Activated naive CD8-positive, alpha-beta T cell treated with anti-CD3 and anti-CD28 coated beads, Interleukin-2, amount 10 ng/mL, durations not matched to agents 7 days and 5 days (primary cell): ENCODE data around the gene SLC15A2. TPM values are rescaled to one million over a fixed set of nuclear protein-coding genes. Genes with fewer than 3 reads are reported as not detected.
"Not testable (repeated sequence)": the region's sequence is repeated elsewhere in the genome, so short reads cannot be mapped to it uniquely, and the experiment has no call there.

ENCODE experiments used
- ATAC-seq: fragments of 150-1000 bp; cut with Tn5 transposase; one replicate; pipeline ENCODE4 v1.10.0; 2021; ENCODE audit warnings: low read depth, moderate library complexity
- POLR2A ChIA-PET: fragments of 350-600 bp; sonication (Branson Sonifier 250); formaldehyde crosslinking; loops from one replicate; lab custom pipeline; 2021; ENCODE audit warnings: antibody characterized with exemption; lab: Charles Lee
- DNase-seq: peaks from one replicate; pipeline ENCODE4 v3.0.0; 2021
- H3K27ac Mint-ChIP-seq: one replicate; pipeline ENCODE4 v1.8.0; 2022; ENCODE audit warnings: mild to moderate bottlenecking, mixed read lengths
- H3K27me3 Mint-ChIP-seq: one replicate; pipeline ENCODE4 v1.8.0; 2022; ENCODE audit warnings: mild to moderate bottlenecking, moderate library complexity, mixed read lengths
- H3K36me3 Mint-ChIP-seq: one replicate; pipeline ENCODE4 v1.8.0; 2021; ENCODE audit warnings: mild to moderate bottlenecking, mixed read lengths
- H3K4me1 Mint-ChIP-seq: one replicate; pipeline ENCODE4 v1.8.0; 2021; ENCODE audit warnings: mixed read lengths
- H3K4me3 Mint-ChIP-seq: one replicate; pipeline ENCODE4 v1.8.0; 2022; ENCODE audit warnings: mild to moderate bottlenecking, moderate library complexity, mixed read lengths
- H3K9me3 Mint-ChIP-seq: one replicate; pipeline ENCODE4 v1.8.0; 2021; ENCODE audit warnings: mixed read lengths
- total RNA-seq, 2 experiments: library from RNA; stranded (reverse); gene quantifications; one replicate each; pipeline ENCODE4 v1.2.3, GENCODE V29; 2021

Gene SLC15A2
- total RNA-seq, 2 experiments from 2014 or later = 1.8 to 3.7 TPM

DNA sequence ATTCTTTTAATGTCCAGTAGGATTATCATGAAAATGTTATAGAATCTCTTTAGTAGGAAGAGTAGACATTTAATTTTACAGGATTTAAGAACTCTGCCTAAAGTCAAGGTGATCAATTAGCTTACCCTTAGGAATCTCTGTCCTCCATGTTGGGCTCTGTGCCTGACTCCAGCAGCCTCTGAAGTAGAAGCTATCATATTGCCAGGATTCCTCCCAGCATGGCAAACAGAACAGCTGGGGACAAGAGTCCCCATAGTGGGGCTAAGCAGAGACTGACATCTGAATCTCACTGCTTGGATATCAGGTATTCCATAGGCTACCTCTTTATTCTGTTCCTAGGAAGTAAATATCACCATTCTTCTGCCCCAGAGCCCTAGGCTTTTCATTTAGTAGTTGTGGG is 1.5 kb downstream of the SLC15A2 start:
- ATAC-seq = no peak
- H3K4me3 Mint-ChIP-seq = no peak overlapping the region
- POLR2A ChIA-PET = no interaction called here
- H3K36me3 Mint-ChIP-seq = peaks cover 13% of the 10 kb centered on the region
- DNase-seq = no peak
- no peak overlapping the region for H3K27ac Mint-ChIP-seq
- no peaks in the 10 kb centered on the region for H3K9me3 Mint-ChIP-seq
- no peaks in the 10 kb centered on the region for H3K27me3 Mint-ChIP-seq
- H3K4me1 Mint-ChIP-seq = no peaks in the 10 kb centered on the region

DNA sequence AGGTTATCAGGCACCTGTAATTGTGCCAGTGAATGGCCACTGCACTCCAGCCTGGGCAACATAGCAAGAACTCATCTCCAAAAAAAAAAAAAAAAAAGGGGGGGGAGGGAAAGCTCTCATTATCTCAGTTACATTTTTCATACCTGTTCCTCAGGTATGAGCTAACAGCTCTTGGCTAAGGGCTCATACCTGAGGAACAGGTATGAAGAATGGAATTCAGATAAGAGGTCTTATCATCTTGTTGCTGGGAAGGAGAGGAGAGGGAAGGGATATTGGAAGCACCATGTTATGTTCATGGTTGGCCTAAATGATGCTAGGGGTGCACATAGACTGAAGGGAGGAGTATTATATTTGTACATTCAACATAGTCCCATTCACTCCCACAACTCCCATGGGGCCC is 2.6 kb downstream of the SLC15A2 start:
- Mint-ChIP-seq H3K4me3 (no peak overlapping the region), H3K27me3 (no peaks in the 10 kb centered on the region), H3K27ac (no peak overlapping the region), H3K36me3 (peaks cover 13% of the 10 kb centered on the region), H3K4me1 (no peaks in the 10 kb centered on the region), H3K9me3 (no peaks in the 10 kb centered on the region)
- ATAC-seq (no peak), DNase-seq (no peak)
- POLR2A ChIA-PET = interaction anchor here (0.6 kb wide), 1 partner anchor 243 kb away, joined by 3 read pairs; no protein-coding TSS in a partner anchor

DNA sequence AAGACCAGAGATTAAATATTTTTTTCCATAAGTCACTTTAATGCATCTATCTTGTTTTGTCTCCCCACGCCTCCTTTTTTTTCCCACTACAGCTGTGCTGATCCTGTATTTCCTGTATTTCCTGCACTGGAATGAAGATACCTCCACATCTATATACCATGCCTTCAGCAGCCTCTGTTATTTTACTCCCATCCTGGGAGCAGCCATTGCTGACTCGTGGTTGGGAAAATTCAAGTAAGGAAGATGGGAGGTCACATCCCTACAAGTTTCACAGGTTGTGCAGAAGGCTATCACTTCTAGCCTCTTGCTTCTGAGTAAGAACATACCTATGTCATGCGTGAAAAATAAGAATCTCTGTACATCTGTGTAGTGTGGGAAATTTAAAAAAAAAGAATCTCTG is 3.1 kb downstream of the SLC15A2 start:
- no peak overlapping the region for H3K27ac Mint-ChIP-seq
- H3K9me3 Mint-ChIP-seq = peaks cover 1% of the 10 kb centered on the region
- H3K27me3 Mint-ChIP-seq = no peaks in the 10 kb centered on the region
- H3K4me3 Mint-ChIP-seq = no peak overlapping the region
- DNase-seq (no peak), ATAC-seq (no peak)
- POLR2A ChIA-PET = interaction anchor here (0.6 kb wide), 2 partner anchors 243 to 350 kb away, joined by 3 read pairs; no protein-coding TSS in a partner anchor
- H3K36me3 Mint-ChIP-seq = peaks cover 15% of the 10 kb centered on the region
- no peaks in the 10 kb centered on the region for H3K4me1 Mint-ChIP-seq

DNA sequence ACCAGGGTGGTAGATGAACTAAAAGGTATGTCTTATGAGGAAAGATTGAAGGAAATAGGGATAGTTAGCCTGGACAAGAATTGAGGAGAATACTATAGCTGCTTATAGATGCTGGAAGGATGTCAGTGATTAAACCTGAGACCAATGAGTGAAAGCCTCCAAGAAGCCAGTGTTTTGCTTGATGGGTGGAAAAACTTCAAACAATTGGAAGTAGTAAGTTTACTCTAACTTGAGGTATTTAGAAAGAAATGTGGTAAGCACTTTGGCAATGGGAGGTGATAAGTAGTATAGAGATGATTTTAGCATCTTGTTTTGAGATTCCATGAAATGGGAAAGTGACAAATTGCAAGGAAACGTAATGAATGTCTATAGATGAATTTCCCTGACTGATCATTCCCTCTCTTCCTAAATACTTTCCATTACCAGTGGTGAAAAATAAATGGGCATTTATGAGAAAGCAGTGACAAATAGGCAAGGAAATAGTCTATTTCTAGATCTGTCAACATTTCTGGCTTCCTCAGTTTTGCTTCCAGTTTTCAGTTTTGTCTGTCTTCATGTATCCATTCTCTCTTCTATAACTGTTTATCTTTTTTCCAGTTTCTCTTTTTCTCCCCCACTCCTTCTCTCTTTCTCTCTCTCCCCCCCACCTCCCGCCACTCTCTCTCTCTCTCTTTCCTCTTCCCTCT is 19.2 kb downstream of the SLC15A2 start:
- peaks cover under 1% of the 10 kb centered on the region for H3K9me3 Mint-ChIP-seq
- DNase-seq = no peak
- no peaks in the 10 kb centered on the region for H3K27me3 Mint-ChIP-seq
- H3K27ac Mint-ChIP-seq = no peak overlapping the region
- POLR2A ChIA-PET = no interaction called here
- no peak for ATAC-seq
- H3K36me3 Mint-ChIP-seq = peaks cover 31% of the 10 kb centered on the region
- H3K4me3 Mint-ChIP-seq = no peak overlapping the region
- H3K4me1 Mint-ChIP-seq = no peaks in the 10 kb centered on the region

DNA sequence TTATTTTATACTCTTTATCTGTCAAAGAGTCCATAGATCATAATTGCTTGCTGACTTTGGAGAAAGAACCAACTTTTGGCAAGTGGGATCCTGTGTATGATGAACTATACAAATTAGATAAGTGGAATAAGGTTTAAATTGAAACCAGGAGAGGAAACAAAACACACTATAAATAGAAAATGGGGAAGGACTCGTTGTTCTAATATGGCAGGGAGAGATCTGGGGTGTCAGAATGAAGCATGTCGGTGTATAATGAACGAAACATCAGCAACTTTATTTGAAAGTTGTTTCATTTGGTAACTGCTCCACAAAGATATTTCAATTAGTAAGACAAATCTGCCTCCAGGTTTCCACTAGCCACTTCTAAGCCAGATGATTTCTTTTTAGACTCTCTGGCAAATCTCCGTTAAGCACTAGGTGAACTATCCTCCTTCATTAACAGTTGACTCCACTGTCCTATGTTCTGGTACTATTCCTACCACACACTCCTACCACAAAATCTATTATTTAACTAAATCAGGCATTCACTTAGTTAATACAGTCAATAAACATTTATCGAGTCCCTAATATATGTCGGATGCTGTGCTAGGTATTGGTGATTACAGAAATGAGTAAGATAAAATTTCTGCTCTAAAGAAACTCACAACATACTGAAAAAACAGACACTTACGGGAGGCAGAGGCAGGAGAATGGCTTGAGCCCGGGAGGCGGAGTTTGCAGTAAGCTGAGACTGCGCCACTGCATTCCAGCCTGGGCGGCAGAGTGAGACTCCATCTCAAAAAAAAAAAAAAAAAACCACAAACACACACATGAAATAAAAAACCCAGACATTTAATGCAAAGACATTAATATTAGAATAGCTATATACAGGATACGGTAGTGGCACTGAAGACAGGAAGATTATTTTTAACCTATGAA is 20.1 kb downstream of the SLC15A2 start:
- ATAC-seq (no peak), DNase-seq (no peak)
- H3K27ac Mint-ChIP-seq = no peak overlapping the region
- no peaks in the 10 kb centered on the region for H3K4me1 Mint-ChIP-seq
- H3K4me3 Mint-ChIP-seq = no peak overlapping the region
- peaks cover 26% of the 10 kb centered on the region for H3K36me3 Mint-ChIP-seq
- POLR2A ChIA-PET = no interaction called here
- H3K27me3 Mint-ChIP-seq = no peaks in the 10 kb centered on the region
- H3K9me3 Mint-ChIP-seq = no peaks in the 10 kb centered on the region

DNA sequence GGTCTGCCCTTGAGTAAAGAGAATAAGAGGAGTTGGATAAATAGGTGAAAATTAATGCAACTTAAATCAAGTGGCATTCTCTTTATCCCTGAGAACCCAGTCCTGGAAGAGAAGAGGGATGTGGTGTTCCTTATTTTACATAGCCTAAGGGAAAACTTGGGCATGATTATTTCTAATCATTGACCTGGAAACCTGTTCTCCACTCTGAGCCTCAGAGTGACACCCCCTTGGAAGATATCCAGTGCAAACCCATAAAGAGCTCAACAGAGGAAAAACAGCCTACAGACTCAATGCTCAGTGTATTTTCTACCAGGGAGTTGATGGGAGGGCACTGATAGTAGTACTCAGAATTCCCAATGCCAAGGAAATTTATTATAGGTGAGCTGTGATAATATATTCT is 22.0 kb downstream of the SLC15A2 start:
- no peak overlapping the region for H3K27ac Mint-ChIP-seq
- DNase-seq = no peak
- H3K36me3 Mint-ChIP-seq = peaks cover 20% of the 10 kb centered on the region
- POLR2A ChIA-PET = no interaction called here
- no peaks in the 10 kb centered on the region for H3K4me1 Mint-ChIP-seq
- H3K9me3 Mint-ChIP-seq = no peaks in the 10 kb centered on the region
- no peak overlapping the region for H3K4me3 Mint-ChIP-seq
- no peak for ATAC-seq
- no peaks in the 10 kb centered on the region for H3K27me3 Mint-ChIP-seq

DNA sequence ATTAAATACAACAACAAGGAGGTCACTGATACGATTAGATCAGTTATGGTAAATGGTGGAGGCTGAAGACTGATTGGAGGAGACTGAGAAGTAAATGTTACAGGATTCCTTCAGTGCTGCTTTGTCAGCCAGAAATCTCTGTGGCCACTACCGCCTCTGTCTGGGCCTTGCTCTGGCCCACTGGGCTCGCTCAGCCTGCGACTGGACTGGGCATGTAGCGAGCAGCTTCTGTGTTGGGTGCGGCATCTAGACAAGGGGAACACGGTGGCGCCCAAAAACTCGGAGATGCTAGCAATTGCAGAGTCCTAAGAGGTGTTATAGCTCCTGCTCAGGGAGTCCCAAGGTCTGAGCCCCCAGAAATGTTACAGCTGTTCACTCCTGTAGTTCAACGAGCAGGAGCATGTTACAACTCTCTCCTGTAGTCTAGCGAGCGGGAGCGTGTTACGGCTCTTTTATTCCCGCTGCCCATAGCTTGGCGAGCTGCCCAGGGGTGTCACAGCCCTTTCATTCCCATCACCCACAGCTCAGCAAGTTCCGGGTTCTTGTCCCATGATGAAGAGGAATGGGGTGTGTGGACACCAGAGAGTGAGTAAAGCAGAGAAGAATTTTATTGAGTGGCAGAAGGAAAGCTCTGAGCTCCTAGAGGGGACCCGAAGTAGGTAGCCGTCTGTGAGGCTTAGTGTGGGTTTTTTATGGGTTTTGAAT is 24.7 kb downstream of the SLC15A2 start:
- Mint-ChIP-seq H3K27me3 (no peaks in the 10 kb centered on the region), H3K4me3 (no peak overlapping the region), H3K27ac (no peak overlapping the region), H3K9me3 (no peaks in the 10 kb centered on the region), H3K36me3 (peaks cover 16% of the 10 kb centered on the region), H3K4me1 (no peaks in the 10 kb centered on the region)
- POLR2A ChIA-PET = no interaction called here
- ATAC-seq = no peak
- DNase-seq = no peak

DNA sequence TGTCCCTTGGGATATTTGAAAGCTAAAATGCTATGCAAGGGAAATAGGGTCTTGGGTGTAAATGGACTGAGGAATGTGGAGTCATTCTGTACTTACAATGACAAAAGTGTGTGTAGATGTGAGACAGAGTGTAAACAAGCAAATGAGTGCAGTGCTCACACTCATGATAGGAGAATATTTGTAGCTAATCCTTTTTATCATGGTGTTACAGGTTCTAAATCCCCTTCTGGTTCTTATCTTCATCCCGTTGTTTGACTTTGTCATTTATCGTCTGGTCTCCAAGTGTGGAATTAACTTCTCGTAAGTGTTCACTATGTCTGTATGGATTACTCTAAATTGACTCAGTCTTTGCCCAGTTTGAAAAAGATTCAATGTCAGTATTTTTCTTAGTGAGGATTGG is 30.5 kb downstream of the SLC15A2 start:
- ATAC-seq = no peak
- no peaks in the 10 kb centered on the region for H3K4me1 Mint-ChIP-seq
- peaks cover 26% of the 10 kb centered on the region for H3K36me3 Mint-ChIP-seq
- no peaks in the 10 kb centered on the region for H3K9me3 Mint-ChIP-seq
- H3K27ac Mint-ChIP-seq = no peak overlapping the region
- H3K4me3 Mint-ChIP-seq = no peak overlapping the region
- no peaks in the 10 kb centered on the region for H3K27me3 Mint-ChIP-seq
- POLR2A ChIA-PET = no interaction called here
- no peak for DNase-seq

DNA sequence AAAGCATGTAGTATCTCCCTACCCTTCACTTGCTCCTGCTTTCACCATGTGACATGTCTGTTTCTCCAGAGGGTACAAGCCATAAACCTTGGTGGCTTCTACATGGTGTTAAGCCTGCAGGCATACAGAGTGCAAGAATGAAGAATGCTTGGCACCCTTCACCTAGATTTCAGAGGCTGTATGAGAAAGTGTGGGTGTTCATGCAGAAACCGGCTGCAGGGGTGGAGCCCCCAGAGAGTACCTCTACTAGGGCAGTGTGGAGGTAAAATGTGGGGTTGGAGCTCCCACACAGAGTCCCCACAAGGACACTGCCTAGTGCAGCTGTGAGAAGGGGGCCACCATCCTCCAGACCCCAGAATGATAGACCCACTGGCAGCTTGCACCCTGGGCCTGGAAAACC is 32.2 kb downstream of the SLC15A2 start:
- POLR2A ChIA-PET = no interaction called here
- H3K4me1 Mint-ChIP-seq = no peaks in the 10 kb centered on the region
- H3K4me3 Mint-ChIP-seq = no peak overlapping the region
- no peaks in the 10 kb centered on the region for H3K9me3 Mint-ChIP-seq
- ATAC-seq (no peak), DNase-seq (no peak)
- no peaks in the 10 kb centered on the region for H3K27me3 Mint-ChIP-seq
- no peak overlapping the region for H3K27ac Mint-ChIP-seq
- peaks cover 29% of the 10 kb centered on the region for H3K36me3 Mint-ChIP-seq

DNA sequence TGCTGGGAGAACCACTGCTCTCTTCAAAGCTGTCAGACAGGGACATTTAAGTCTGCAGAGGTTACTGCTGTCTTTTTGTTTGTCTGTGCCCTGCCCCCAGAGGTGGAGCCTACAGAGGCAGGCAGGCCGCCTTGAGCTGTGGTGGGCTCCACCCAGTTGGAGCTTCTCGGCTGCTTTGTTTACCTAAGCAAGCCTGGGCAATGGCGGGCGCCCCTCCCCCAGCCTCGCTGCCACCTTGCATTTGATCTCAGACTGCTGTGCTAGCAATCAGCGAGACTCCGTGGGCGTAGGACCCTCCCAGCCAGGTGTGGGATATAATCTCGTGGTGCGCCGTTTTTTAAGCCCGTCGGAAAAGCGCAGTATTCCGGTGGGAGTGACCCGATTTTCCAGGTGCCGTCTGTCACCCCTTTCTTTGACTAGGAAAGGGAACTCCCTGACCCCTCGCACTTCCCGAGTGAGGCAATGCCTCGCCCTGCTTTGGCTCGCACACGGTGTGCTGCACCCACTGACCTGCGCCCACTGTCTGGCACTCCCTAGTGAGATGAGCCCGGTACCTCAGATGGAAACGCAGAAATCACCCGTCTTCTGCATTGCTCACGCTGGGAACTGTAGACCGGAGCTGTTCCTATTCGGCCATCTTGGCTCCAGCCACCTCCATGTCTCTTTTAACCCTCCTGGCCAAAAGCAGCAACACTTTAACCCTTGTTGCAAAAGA is 44.1 kb downstream of the SLC15A2 start:
- H3K4me3 Mint-ChIP-seq, H3K4me1 Mint-ChIP-seq, H3K27ac Mint-ChIP-seq, ATAC-seq, DNase-seq, H3K9me3 Mint-ChIP-seq, POLR2A ChIA-PET, H3K36me3 Mint-ChIP-seq, H3K27me3 Mint-ChIP-seq: not testable (repeated sequence)

DNA sequence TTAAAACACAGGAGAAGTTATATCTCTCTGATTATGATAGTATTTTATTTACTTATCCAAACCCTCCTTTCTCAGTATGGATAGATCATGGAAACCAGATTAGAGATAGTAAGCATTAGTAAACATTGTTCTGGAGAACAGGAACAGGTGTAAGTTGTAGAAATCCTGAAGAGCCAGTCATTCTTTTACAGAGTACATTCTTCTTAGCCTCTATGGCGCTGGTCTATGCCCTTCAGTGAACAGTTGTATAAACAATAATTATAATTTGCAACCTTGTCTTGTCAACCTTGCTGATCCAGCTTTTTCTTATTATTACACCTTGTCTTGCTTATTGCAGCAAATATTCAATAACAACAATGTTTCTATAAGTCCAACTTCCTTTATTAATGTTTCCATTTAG is 47.4 kb downstream of the SLC15A2 start:
- no peak overlapping the region for H3K4me3 Mint-ChIP-seq
- no peaks in the 10 kb centered on the region for H3K27me3 Mint-ChIP-seq
- H3K9me3 Mint-ChIP-seq = no peaks in the 10 kb centered on the region
- no peaks in the 10 kb centered on the region for H3K4me1 Mint-ChIP-seq
- H3K27ac Mint-ChIP-seq = no peak overlapping the region
- DNase-seq (no peak), ATAC-seq (no peak)
- POLR2A ChIA-PET = no interaction called here
- peaks cover 3% of the 10 kb centered on the region for H3K36me3 Mint-ChIP-seq

DNA sequence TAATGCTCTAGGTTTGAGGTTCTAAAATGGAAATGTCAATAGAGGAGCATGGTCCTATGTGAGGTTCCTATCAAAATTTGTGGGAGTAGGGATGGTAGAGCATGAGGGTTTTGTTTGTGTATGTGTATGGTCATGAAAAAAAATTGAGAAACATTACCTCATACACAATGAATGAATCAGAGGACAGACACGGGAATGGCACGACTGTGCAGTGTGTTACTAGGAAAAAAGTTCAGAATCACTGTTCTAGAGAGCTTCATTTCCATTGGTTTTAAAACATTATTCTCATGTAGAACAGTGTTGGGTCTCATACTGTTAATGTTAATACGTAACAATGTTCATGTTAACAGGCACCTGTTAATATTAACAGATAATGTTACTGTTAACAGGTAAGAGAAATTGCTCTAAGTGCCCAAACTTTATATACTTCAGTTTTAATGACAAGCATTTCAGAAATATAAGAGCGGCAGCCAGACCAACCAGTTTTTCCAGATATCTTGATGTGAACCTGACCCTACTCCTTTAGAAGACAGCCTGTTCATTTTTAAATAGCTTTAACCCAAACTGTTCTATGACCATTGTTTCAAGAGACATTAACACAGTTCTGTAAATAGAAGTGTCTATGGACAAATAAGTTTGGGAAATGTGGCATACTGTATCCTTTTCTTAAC is 48.0 kb downstream of the SLC15A2 start:
- no peaks in the 10 kb centered on the region for H3K27me3 Mint-ChIP-seq
- H3K4me1 Mint-ChIP-seq = no peaks in the 10 kb centered on the region
- no peak for DNase-seq
- POLR2A ChIA-PET = no interaction called here
- H3K27ac Mint-ChIP-seq = no peak overlapping the region
- no peaks in the 10 kb centered on the region for H3K9me3 Mint-ChIP-seq
- no peak for ATAC-seq
- H3K4me3 Mint-ChIP-seq = no peak overlapping the region
- peaks cover 3% of the 10 kb centered on the region for H3K36me3 Mint-ChIP-seq
